A549 (cell line): Measurements from ENCODE around the gene UBAP2. TPM values are rescaled to one million over a fixed set of nuclear protein-coding genes. Genes with fewer than 3 reads are reported as not detected.

Experiments used
- ATAC-seq, 2 experiments: fragments of 200-7000 bp in 1 of 2; fragments of >200 bp in 1 of 2; cut with Nextera tagmentation in 1 of 2; cut with Tn5 transposase in 1 of 2; 3 replicates each; pipeline versions ENCODE4 v1.8.0 to v1.9.1; 2018 to 2020; ENCODE audit warnings: mild to moderate bottlenecking in 1 of 2, moderate library complexity in 1 of 2
- CTCF ChIA-PET: fragments of 300-600 bp; sonication (Branson Sonifier 250); formaldehyde crosslinking; extraction: SDS; loops from one replicate; lab custom pipeline; 2021; ENCODE audit warnings: antibody characterized with exemption, inconsistent platforms; lab: Yijun Ruan, JAX
- POLR2A ChIA-PET: fragments of 350-600 bp; formaldehyde crosslinking; extraction: SDS; loops from one replicate; lab custom pipeline; 2021; ENCODE audit warnings: antibody characterized with exemption, inconsistent platforms; lab: Yijun Ruan, JAX
- DNase-seq, 2 experiments: peaks; one replicate each; pipeline versions ENCODE4 v3.0.0 to v3.0.0-alpha.2; 2011 to 2016; ENCODE audit warnings: low read depth in 1 of 2, low spot score in 1 of 2
- FAIRE-seq: peaks from 2 replicates; lab custom pipeline; 2011; peaks lifted over from hg19 to GRCh38; lab: Jason Lieb, UNC
- H3K27ac ChIP-seq, 2 experiments: fragments of >200 bp; sonication (Bioruptor Twin); formaldehyde crosslinking; 3 replicates each; pipeline ENCODE4 v1.5.1; 2016 to 2017
- H3K4me1 ChIP-seq: fragments of >200 bp; sonication (Bioruptor Twin); formaldehyde crosslinking; 3 replicates; pipeline ENCODE4 v1.6.1; 2016
- H3K4me2 ChIP-seq: fragments of >200 bp; sonication (Bioruptor Twin); formaldehyde crosslinking; 3 replicates; pipeline ENCODE4 v1.6.1; 2016
- H3K4me3 ChIP-seq: fragments of >200 bp; sonication (Bioruptor Twin); formaldehyde crosslinking; 3 replicates; pipeline ENCODE4 v1.5.1; 2016
- H3K9me3 ChIP-seq: fragments of >200 bp; sonication (Bioruptor Twin); formaldehyde crosslinking; 3 replicates; pipeline ENCODE4 v1.6.1; 2016
- ATOH8 ChIP-seq: fragments of 250-450 bp; sonication (Bioruptor Pico); IDR thresholded peaks from 2 replicates; pipeline ENCODE4 v1.5.0; 2020; ENCODE audit warnings: low read depth, mild to moderate bottlenecking, moderate library complexity
- BHLHE40 ChIP-seq: IDR thresholded peaks from 2 replicates; pipeline ENCODE4 v1.6.1; 2012; ENCODE audit warnings: low read depth, low read length, inconsistent platforms
- CHD4 ChIP-seq: fragments of 200-600 bp; sonication (generic); IDR thresholded peaks from 2 replicates; pipeline ENCODE4 v1.6.1; 2016; ENCODE audit warnings: antibody characterized with exemption, mild to moderate bottlenecking, borderline replicate concordance
- ESRRA ChIP-seq: fragments of 150-350 bp; IDR thresholded peaks from 2 replicates; pipeline ENCODE4 v1.6.1; 2014; ENCODE audit warnings: mild to moderate bottlenecking, low read length, borderline replicate concordance
- FOSL2 ChIP-seq, 2 experiments: fragments of 450-650 bp in 1 of 2; fragments of >200 bp in 1 of 2; sonication (Bioruptor Twin) in 1 of 2; formaldehyde crosslinking; IDR thresholded peaks; 2 replicates each; pipeline versions ENCODE4 v1.5.0 to v1.6.1; 2016 to 2020; ENCODE audit warnings: mild to moderate bottlenecking in 1 of 2, moderate library complexity in 1 of 2
- HOXA7 ChIP-seq: fragments of 250-450 bp; sonication (Bioruptor Pico); IDR thresholded peaks from 2 replicates; pipeline ENCODE4 v1.5.0; 2020; ENCODE audit warnings: mild to moderate bottlenecking, moderate library complexity
- HOXB13 ChIP-seq: fragments of 250-450 bp; sonication (Bioruptor Pico); IDR thresholded peaks from 2 replicates; pipeline ENCODE4 v1.5.0; 2020; ENCODE audit warnings: low read depth, mild to moderate bottlenecking, moderate library complexity
- JUN ChIP-seq, 2 experiments: fragments of >200 bp; sonication (Bioruptor Twin); formaldehyde crosslinking; IDR thresholded peaks; 2 replicates in 1 of 2; 3 replicates in 1 of 2; pipeline ENCODE4 v1.6.1; 2016 to 2017
- MAFK ChIP-seq: fragments of 450-650 bp; IDR thresholded peaks from 2 replicates; pipeline ENCODE4 v1.6.1; 2014; ENCODE audit not compliant: partially characterized antibody
- MAZ ChIP-seq: fragments of 150-350 bp; IDR thresholded peaks from 2 replicates; pipeline ENCODE4 v1.6.1; 2014; ENCODE audit warnings: antibody characterized with exemption, low read depth, low read length, borderline replicate concordance
- MYC ChIP-seq: IDR thresholded peaks from 2 replicates; pipeline ENCODE4 v1.6.1; 2012; ENCODE audit warnings: mild to moderate bottlenecking, inconsistent platforms, low read length, improper control_type of control experiment, borderline replicate concordance
- NFE2L2 ChIP-seq: fragments of 150-350 bp; conservative IDR thresholded peaks from 2 replicates; pipeline ENCODE4 v1.6.1; 2014; ENCODE audit warnings: low read length
- NR3C1 ChIP-seq: fragments of >200 bp; sonication (Bioruptor Twin); formaldehyde crosslinking; IDR thresholded peaks from 3 replicates; pipeline ENCODE4 v1.6.1; 2017
- RARB ChIP-seq: fragments of 250-450 bp; sonication (Bioruptor Pico); IDR thresholded peaks from 2 replicates; pipeline ENCODE4 v1.8.0; 2021; ENCODE audit warnings: mild to moderate bottlenecking, moderate library complexity
- SREBF2 ChIP-seq: fragments of 450-650 bp; IDR thresholded peaks from 2 replicates; pipeline ENCODE4 v1.6.1; 2014; ENCODE audit warnings: mild to moderate bottlenecking, moderate library complexity
- TFCP2L1 ChIP-seq: fragments of 250-450 bp; sonication (Bioruptor Pico); IDR thresholded peaks from 2 replicates; pipeline ENCODE4 v1.5.0; 2021; ENCODE audit warnings: mild to moderate bottlenecking
- ZC3H11A ChIP-seq: fragments of 450-650 bp; IDR thresholded peaks from 2 replicates; pipeline ENCODE4 v1.6.1; 2014; ENCODE audit warnings: antibody characterized with exemption, mild to moderate bottlenecking
- WGBS: methylation state at CpG from one replicate; pipeline ENCODE4 v1.1.6; 2017; ENCODE audit errors: missing lambda C conversion rate; 5-methylcytosine and 5-hydroxymethylcytosine counted together
- polyA plus RNA-seq, 4 experiments: library from polyadenylated mRNA; depleted of rRNA in 3 of 4; stranded (reverse); fragments of >200 nt; fragmentation: RNase III in 1 of 4; extraction: RNeasy Plus Mini Kit Qiagen cat#74134 plus additional on column Dnase treatment in 1 of 4; gene quantifications; 2 replicates in 3 of 4; 3 replicates in 1 of 4; pipeline ENCODE4 v1.2.3, GENCODE V29; 2011 to 2017
- TF ChIP-seq, protein P1 (sequence below): fragments of 450-650 bp; IDR thresholded peaks from 2 replicates; pipeline ENCODE4 v1.6.1; 2014; ENCODE audit warnings: antibody characterized with exemption
- TF ChIP-seq, protein P2 (sequence below): fragments of 200-600 bp; sonication (generic); IDR thresholded peaks from 2 replicates; pipeline ENCODE4 v1.6.1; 2016; ENCODE audit warnings: antibody characterized with exemption, mild to moderate bottlenecking, moderate library complexity

The UBAP2 gene
- polyA plus RNA-seq, 2 of the 4 experiments (the other 2 are of a cell fraction): 25.0 to 29.5 TPM

GRCh38 chr9:34034698-34035065 is 14.0 kb downstream of the UBAP2 start:
- ATAC-seq: no peak
- CTCF ChIA-PET: no interaction called here
- no peaks in the 10 kb centered on the region for H3K9me3 ChIP-seq
- H3K27ac ChIP-seq: no peak overlapping the region
- WGBS: 70% methylated on average over 6 of the region's 6 CpGs
- H3K4me2 ChIP-seq: peak overlapping the region; percentile 26; the same call in 2 of the 3 replicates
- no peak overlapping the region for H3K4me3 ChIP-seq
- DNase-seq: no peak
- POLR2A ChIA-PET: no interaction called here
- TF ChIP-seq ESRRA (no peak), SREBF2 (no peak)
- FAIRE-seq: no peak
- H3K4me1 ChIP-seq: peaks cover 37% of the 10 kb centered on the region

DNA sequence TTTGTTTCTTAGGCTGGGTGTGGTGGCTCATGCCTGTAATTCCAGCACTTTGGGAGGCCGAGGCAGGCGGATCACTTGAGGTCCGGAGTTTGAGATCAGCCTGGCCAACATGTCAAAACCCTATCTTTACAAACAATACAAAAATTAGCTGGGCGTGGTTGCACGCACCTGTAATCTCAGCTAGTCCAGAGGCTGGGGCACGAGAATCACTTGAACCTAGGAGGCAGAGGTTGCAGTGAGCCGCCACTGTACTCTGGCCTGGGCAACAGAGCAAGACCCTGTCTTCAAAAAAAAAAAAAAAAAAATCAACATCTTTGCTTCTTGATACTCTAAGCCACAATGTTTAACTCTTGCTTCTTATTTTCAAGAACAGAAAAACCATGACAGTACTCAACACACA is 16.1 kb downstream of the UBAP2 start:
- ATAC-seq: no peak
- TF ChIP-seq, protein P1, sequence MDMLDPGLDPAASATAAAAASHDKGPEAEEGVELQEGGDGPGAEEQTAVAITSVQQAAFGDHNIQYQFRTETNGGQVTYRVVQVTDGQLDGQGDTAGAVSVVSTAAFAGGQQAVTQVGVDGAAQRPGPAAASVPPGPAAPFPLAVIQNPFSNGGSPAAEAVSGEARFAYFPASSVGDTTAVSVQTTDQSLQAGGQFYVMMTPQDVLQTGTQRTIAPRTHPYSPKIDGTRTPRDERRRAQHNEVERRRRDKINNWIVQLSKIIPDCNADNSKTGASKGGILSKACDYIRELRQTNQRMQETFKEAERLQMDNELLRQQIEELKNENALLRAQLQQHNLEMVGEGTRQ: no peak
- TF ChIP-seq FOSL2 (IDR thresholded peaks at IDR 0.05) (no peak), FOSL2 (CRISPR knock-in tag; IDR thresholded peaks at IDR 0.05) (no peak), TFCP2L1 (no peak), RARB (CRISPR knock-in tag) (no peak), SREBF2 (no peak), CHD4 (no peak), HOXB13 (CRISPR knock-in tag) (no peak), BHLHE40 (no peak), JUN (IDR thresholded peaks at IDR 0.05) (no peak)
- TF ChIP-seq, all 56 proteins: peak for 0
- Histone ChIP-seq H3K4me3 (no peak overlapping the region), H3K4me1 (peaks cover 29% of the 10 kb centered on the region), H3K27ac (no peak overlapping the region), H3K4me2 (no peak overlapping the region), H3K9me3 (no peaks in the 10 kb centered on the region)
- CTCF ChIA-PET: interaction anchor here (0.6 to 2.7 kb wide), 8 partner anchors 9 to 108 kb away, joined by 3 to 14 read pairs (median 3); no protein-coding TSS in a partner anchor
- POLR2A ChIA-PET: interaction anchor here (1.1 to 1.6 kb wide), 2 partner anchors 15 to 16 kb away, joined by 3 to 4 read pairs; partner anchors contain the start of gene UBAP2
- FAIRE-seq (no peak), DNase-seq (no peak)
- WGBS: 91% methylated on average over 7 of the region's 7 CpGs

DNA sequence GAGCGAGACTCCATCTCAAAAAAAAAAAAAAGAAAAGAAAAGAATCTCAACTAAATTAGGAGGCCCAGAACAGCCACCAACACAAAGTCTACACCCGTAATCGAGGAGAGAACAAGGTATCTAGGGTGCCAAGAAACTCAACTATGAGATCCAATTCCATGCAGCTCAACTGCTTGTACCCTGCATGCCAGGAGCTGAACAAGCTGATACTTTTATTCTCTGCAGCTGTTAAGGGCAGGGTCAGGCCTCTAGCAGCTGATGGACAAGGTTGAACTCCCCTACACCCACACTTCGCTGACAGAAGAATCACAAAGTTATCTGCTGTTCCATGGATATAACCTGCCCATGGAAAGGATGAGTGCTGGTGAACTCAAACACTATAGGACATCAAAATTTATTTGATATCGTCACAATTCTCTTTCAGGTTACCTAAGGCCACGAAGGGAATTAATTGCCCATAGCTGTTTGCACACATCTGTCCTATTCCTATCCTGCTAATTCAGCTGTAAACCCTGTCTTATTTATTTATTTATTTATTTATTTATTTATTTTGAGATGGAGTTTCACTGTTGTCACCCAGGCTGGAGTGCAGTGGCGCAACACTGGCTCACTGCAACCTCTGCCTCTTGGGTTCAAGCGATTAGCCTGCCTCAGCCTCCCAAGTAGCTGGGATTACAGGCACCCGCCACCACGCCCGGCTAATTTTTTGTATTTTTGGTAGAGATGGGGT is 20.7 kb downstream of the UBAP2 start:
- Histone ChIP-seq H3K4me1 (no peaks in the 10 kb centered on the region), H3K4me3 (no peak overlapping the region), H3K4me2 (no peak overlapping the region), H3K9me3 (no peaks in the 10 kb centered on the region), H3K27ac (no peak overlapping the region)
- DNase-seq (no peak), ATAC-seq (no peak), FAIRE-seq (no peak)
- 97% methylated on average over 11 of the region's 11 CpGs for WGBS
- POLR2A ChIA-PET: no interaction called here
- CTCF ChIA-PET: interaction anchor here (0.6 to 1.7 kb wide), 4 partner anchors 17 to 404 kb away, joined by 3 to 4 read pairs (median 3); no protein-coding TSS in a partner anchor
- no peak for TF ChIP-seq CHD4
- peak; percentile 62 for TF ChIP-seq ZC3H11A
- TF ChIP-seq, all 56 proteins: peak for 1

DNA sequence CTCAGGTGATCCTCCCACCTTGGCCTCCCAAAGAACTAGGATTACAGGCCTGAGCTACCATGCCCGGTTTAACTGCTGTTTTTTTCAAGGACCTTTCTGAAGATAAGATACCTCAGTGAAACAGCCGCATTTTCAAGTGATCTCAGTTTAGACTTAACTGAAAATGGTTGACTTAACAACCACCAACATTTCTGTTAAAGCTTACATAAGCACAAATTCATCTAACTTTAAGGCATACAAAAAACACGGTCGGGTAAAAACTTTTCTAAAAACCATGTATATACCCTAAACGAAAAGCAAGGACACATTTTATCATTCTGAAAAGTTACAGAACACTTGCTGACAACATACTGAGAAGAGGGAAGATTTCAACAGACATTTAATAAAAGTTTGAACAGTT is 22.9 kb downstream of the UBAP2 start:
- no peaks in the 10 kb centered on the region for H3K4me1 ChIP-seq
- WGBS: 81% methylated on average over 5 of the region's 5 CpGs
- H3K4me3 ChIP-seq: no peak overlapping the region
- no peaks in the 10 kb centered on the region for H3K9me3 ChIP-seq
- no peak overlapping the region for H3K27ac ChIP-seq
- ChIA-PET POLR2A (no interaction called here), CTCF (interaction anchor here (0.9 to 2.3 kb wide), 4 partner anchors 23 to 402 kb away, joined by 3 to 9 read pairs (median 5); partner anchors contain the start of gene UBAP2)
- FAIRE-seq (no peak), DNase-seq (no peak), ATAC-seq (no peak)
- H3K4me2 ChIP-seq: no peak overlapping the region
- TF ChIP-seq ATOH8 (CRISPR knock-in tag) (no peak), HOXA7 (CRISPR knock-in tag) (no peak), MAFK (peak; percentile 58), CHD4 (no peak), MYC (no peak), MAZ (no peak), NR3C1 (no peak), NFE2L2 (no peak)
- TF ChIP-seq, protein P2, sequence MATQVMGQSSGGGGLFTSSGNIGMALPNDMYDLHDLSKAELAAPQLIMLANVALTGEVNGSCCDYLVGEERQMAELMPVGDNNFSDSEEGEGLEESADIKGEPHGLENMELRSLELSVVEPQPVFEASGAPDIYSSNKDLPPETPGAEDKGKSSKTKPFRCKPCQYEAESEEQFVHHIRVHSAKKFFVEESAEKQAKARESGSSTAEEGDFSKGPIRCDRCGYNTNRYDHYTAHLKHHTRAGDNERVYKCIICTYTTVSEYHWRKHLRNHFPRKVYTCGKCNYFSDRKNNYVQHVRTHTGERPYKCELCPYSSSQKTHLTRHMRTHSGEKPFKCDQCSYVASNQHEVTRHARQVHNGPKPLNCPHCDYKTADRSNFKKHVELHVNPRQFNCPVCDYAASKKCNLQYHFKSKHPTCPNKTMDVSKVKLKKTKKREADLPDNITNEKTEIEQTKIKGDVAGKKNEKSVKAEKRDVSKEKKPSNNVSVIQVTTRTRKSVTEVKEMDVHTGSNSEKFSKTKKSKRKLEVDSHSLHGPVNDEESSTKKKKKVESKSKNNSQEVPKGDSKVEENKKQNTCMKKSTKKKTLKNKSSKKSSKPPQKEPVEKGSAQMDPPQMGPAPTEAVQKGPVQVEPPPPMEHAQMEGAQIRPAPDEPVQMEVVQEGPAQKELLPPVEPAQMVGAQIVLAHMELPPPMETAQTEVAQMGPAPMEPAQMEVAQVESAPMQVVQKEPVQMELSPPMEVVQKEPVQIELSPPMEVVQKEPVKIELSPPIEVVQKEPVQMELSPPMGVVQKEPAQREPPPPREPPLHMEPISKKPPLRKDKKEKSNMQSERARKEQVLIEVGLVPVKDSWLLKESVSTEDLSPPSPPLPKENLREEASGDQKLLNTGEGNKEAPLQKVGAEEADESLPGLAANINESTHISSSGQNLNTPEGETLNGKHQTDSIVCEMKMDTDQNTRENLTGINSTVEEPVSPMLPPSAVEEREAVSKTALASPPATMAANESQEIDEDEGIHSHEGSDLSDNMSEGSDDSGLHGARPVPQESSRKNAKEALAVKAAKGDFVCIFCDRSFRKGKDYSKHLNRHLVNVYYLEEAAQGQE: no peak
